Neural crest cell (in vitro differentiated cells): ENCODE results near the gene HAX1. TPM values are rescaled to one million over a fixed set of nuclear protein-coding genes. Genes with fewer than 3 reads are reported as not detected.

Source experiments
- DNase-seq: peaks from one replicate; pipeline ENCODE4 v3.0.0; 2021; ENCODE audit warnings: low read depth, mixed read lengths, low spot score
- H3K27ac Mint-ChIP-seq: one replicate; pipeline ENCODE4 v1.8.0; 2021; ENCODE audit warnings: mild to moderate bottlenecking, mixed read lengths; ENCODE audit not compliant: unreplicated experiment
- H3K27me3 Mint-ChIP-seq: 2 replicates; pipeline ENCODE4 v1.8.0; 2021; ENCODE audit warnings: low read depth, mild to moderate bottlenecking, mixed read lengths
- H3K36me3 Mint-ChIP-seq: 2 replicates; pipeline ENCODE4 v1.8.0; 2021; ENCODE audit warnings: low read depth, mild to moderate bottlenecking, mixed read lengths
- H3K4me1 Mint-ChIP-seq: 2 replicates; pipeline ENCODE4 v1.8.0; 2021; ENCODE audit warnings: mixed read lengths
- H3K4me3 Mint-ChIP-seq: one replicate; pipeline ENCODE4 v1.8.0; 2021; ENCODE audit warnings: mild to moderate bottlenecking, mixed read lengths
- H3K9me3 Mint-ChIP-seq: 2 replicates; pipeline ENCODE4 v1.8.0; 2021; ENCODE audit warnings: mixed read lengths
- CTCF ChIP-seq: fragments of 200-600 bp; sonication (generic); conservative IDR thresholded peaks from 2 replicates; pipeline ENCODE4 v1.5.0; 2021; ENCODE audit warnings: antibody characterized with exemption, mild to moderate bottlenecking
- total RNA-seq: library from RNA; stranded (reverse); gene quantifications from 2 replicates; pipeline ENCODE4 v1.2.1, GENCODE V29; 2021

The HAX1 gene
- total RNA-seq, 1 donor from 2014 or later, result 63.4 TPM

GRCh38 chr1:154236855-154237254 is 35.6 kb upstream of the HAX1 start:
- peaks cover 23% of the 10 kb centered on the region for H3K36me3 Mint-ChIP-seq

GRCh38 chr1:154237435-154237834 is 35.0 kb upstream of the HAX1 start:
- no peak overlapping the region for H3K4me3 Mint-ChIP-seq
- H3K9me3 Mint-ChIP-seq, result no peaks in the 10 kb centered on the region
- DNase-seq, result no peak
- peaks cover 24% of the 10 kb centered on the region for H3K36me3 Mint-ChIP-seq
- no peak overlapping the region for H3K27ac Mint-ChIP-seq
- H3K27me3 Mint-ChIP-seq, result no peaks in the 10 kb centered on the region
- H3K4me1 Mint-ChIP-seq, result no peaks in the 10 kb centered on the region
- TF ChIP-seq CTCF, result no peak

More at GRCh38 chr1:154236855-154237254, 35.6 kb upstream of the HAX1 start:
- H3K4me3 Mint-ChIP-seq, result no peak overlapping the region
- no peaks in the 10 kb centered on the region for H3K9me3 Mint-ChIP-seq
- DNase-seq, result no peak
- TF ChIP-seq CTCF, result no peak
- H3K27me3 Mint-ChIP-seq, result no peaks in the 10 kb centered on the region
- H3K27ac Mint-ChIP-seq, result no peak overlapping the region
- H3K4me1 Mint-ChIP-seq, result no peaks in the 10 kb centered on the region

GRCh38 chr1:154237880-154238506 is 34.4 kb upstream of the HAX1 start:
- no peak for TF ChIP-seq CTCF
- Mint-ChIP-seq H3K27me3 (no peaks in the 10 kb centered on the region), H3K36me3 (peaks cover 28% of the 10 kb centered on the region), H3K27ac (no peak overlapping the region), H3K4me3 (no peak overlapping the region), H3K4me1 (no peaks in the 10 kb centered on the region), H3K9me3 (no peaks in the 10 kb centered on the region)
- no peak for DNase-seq

- peaks cover 30% of the 10 kb centered on the region for H3K36me3 Mint-ChIP-seq
- DNase-seq, result no peak
- H3K27ac Mint-ChIP-seq, result no peak overlapping the region
- no peak for TF ChIP-seq CTCF
- no peaks in the 10 kb centered on the region for H3K27me3 Mint-ChIP-seq
- no peaks in the 10 kb centered on the region for H3K9me3 Mint-ChIP-seq
- no peaks in the 10 kb centered on the region for H3K4me1 Mint-ChIP-seq
- no peak overlapping the region for H3K4me3 Mint-ChIP-seq
These were observed 32.9 kb upstream of the HAX1 start for GRCh38 chr1:154239491-154239890.

GRCh38 chr1:154240294-154240833 is 32.1 kb upstream of the HAX1 start:
- TF ChIP-seq CTCF, result no peak
- Mint-ChIP-seq H3K4me3 (no peak overlapping the region), H3K4me1 (no peaks in the 10 kb centered on the region)

More at GRCh38 chr1:154240294-154240833, 32.1 kb upstream of the HAX1 start:
- Mint-ChIP-seq H3K27me3 (no peaks in the 10 kb centered on the region), H3K36me3 (peaks cover 30% of the 10 kb centered on the region), H3K27ac (no peak overlapping the region), H3K9me3 (no peaks in the 10 kb centered on the region)
- DNase-seq, result no peak
